ENCODE data around the gene CARTPT. TPM values are rescaled to one million over a fixed set of nuclear protein-coding genes. Genes with fewer than 3 reads are reported as not detected.

The CARTPT gene
- total and polyA plus RNA-seq, 10 of the 15 experiments (the other 5 are each of a cell fraction or from before 2014, with no cell fraction given): not detected

GRCh38 chr5:71767661-71768060 is 48.6 kb downstream of the CARTPT start (continued):
- TF ChIP-seq ZBTB11 (CRISPR knock-in tag; IDR thresholded peaks at IDR 0.05) (no peak), YY1 (IDR thresholded peaks at IDR 0.05; ENCODE audit: low read depth, low read length) (no peak), ZNF384 (IDR thresholded peaks at IDR 0.05; ENCODE audit: borderline replicate concordance, low read depth, low read length) (no peak), GABPA (IDR thresholded peaks at IDR 0.05; ENCODE audit: low read depth) (no peak), NR2F1 (conservative IDR thresholded peaks at IDR 0.05) (no peak), SMC3 (IDR thresholded peaks at IDR 0.05; ENCODE audit: borderline replicate concordance, low read length) (no peak)
- TF ChIP-seq, protein P1, sequence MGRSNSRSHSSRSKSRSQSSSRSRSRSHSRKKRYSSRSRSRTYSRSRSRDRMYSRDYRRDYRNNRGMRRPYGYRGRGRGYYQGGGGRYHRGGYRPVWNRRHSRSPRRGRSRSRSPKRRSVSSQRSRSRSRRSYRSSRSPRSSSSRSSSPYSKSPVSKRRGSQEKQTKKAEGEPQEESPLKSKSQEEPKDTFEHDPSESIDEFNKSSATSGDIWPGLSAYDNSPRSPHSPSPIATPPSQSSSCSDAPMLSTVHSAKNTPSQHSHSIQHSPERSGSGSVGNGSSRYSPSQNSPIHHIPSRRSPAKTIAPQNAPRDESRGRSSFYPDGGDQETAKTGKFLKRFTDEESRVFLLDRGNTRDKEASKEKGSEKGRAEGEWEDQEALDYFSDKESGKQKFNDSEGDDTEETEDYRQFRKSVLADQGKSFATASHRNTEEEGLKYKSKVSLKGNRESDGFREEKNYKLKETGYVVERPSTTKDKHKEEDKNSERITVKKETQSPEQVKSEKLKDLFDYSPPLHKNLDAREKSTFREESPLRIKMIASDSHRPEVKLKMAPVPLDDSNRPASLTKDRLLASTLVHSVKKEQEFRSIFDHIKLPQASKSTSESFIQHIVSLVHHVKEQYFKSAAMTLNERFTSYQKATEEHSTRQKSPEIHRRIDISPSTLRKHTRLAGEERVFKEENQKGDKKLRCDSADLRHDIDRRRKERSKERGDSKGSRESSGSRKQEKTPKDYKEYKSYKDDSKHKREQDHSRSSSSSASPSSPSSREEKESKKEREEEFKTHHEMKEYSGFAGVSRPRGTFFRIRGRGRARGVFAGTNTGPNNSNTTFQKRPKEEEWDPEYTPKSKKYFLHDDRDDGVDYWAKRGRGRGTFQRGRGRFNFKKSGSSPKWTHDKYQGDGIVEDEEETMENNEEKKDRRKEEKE (IDR thresholded peaks at IDR 0.05): no peak

DNA sequence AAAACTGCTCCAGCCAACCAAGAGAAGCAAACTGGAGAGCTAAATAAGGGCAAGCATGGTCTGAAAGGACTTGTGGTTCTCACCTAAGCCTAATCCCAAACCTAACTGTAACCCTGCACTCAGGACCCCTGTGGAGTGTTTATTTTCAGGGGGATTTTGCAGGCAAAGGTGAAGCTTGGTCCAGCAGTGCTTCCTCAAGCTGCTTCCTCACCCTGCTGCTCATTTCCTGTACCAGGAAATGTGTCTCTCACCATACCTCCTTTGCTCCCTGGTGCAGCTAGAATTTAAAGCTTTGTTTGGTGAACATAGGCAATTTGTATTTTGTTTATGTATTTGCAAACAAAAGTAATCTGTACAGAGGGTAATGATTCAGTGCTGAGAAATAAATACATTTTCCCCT is 50.2 kb downstream of the CARTPT start:
- Histone ChIP-seq H3K27me3 (replicated peaks in 1 of 2; ENCODE audit: control insufficient read depth in 2 of 2, insufficient read depth in 2 of 2, low read length in 1 of 2) (no peaks in the 10 kb centered on the region), H3K9ac (ENCODE audit: control insufficient read depth, insufficient read depth, low read length) (no peak overlapping the region), H3K27ac (ENCODE audit: control insufficient read depth, insufficient read depth) (no peak overlapping the region), H3K4me1 (ENCODE audit: control insufficient read depth, insufficient read depth, low read length) (no peaks in the 10 kb centered on the region), H3K9me3 (replicated peaks; ENCODE audit: control insufficient read depth, insufficient read depth, low read length) (no peaks in the 10 kb centered on the region), H3K4me3 (no peak overlapping the region), H3K79me2 (ENCODE audit: control insufficient read depth, insufficient read depth, low read length) (no peaks in the 10 kb centered on the region), H3K4me2 (ENCODE audit: control insufficient read depth, insufficient read depth) (no peak overlapping the region), H2AFZ (ENCODE audit: control insufficient read depth, low read depth, low read length) (no peak overlapping the region), H4K20me1 (ENCODE audit: control insufficient read depth, insufficient read depth) (no peaks in the 10 kb centered on the region), H3K36me3 (ENCODE audit: control insufficient read depth in 2 of 2, insufficient read depth in 2 of 2, low read length in 1 of 2) (no peaks in the 10 kb centered on the region)
- SMC1A ChIA-PET (ENCODE audit: uncharacterized antibody, unreplicated experiment): no interaction called here
- CTCF ChIA-PET: interaction anchor here (1.1 kb wide), 1 partner anchor 13 kb away, joined by 5 read pairs; no protein-coding TSS in a partner anchor
- no peak for ATAC-seq
- intact Hi-C loops (cut with micrococcal nuclease; ENCODE audit: unreplicated experiment): no loop called here
- DNase-seq (ENCODE audit: low read depth, low spot score): no peak
- no peak for FAIRE-seq
- POLR2A ChIA-PET: no interaction called here
- RAD21 ChIA-PET (ENCODE audit: unreplicated experiment): no interaction called here
- in situ Hi-C loops (cut with MboI): loop anchor here (25.0 kb wide), 1 partner anchor 107 kb away; no protein-coding TSS in a partner anchor
- TF ChIP-seq EP300 (IDR thresholded peaks at IDR 0.05; ENCODE audit: borderline replicate concordance in 1 of 2, control insufficient read depth in 1 of 2, low read depth in 2 of 2, low read length in 2 of 2) (no peak), NBN (IDR thresholded peaks at IDR 0.05) (no peak), KLF5 (IDR thresholded peaks at IDR 0.05; ENCODE audit: partially characterized antibody) (no peak), SMC3 (IDR thresholded peaks at IDR 0.05; ENCODE audit: borderline replicate concordance, low read length) (no peak), RAD21 (IDR thresholded peaks at IDR 0.05; ENCODE audit: insufficient read depth, low read depth, low read length) (no peak), CHD2 (IDR thresholded peaks at IDR 0.05; ENCODE audit: borderline replicate concordance, low read depth, low read length) (no peak), NR2F1 (conservative IDR thresholded peaks at IDR 0.05) (no peak), MAX (IDR thresholded peaks at IDR 0.05; ENCODE audit: low read depth, low read length) (no peak)
- TF ChIP-seq, protein P1 (IDR thresholded peaks at IDR 0.05): no peak
- no TSS peak for BruUV-seq (replicated peaks)

All from GM12878 (cell line).